ENCODE data around the gene ZNF436.
"Not testable (repeated sequence)": the region's sequence is repeated elsewhere in the genome, so short reads cannot be mapped to it uniquely, and the experiment has no call there.

Gene ZNF436

GRCh38 chr1:23389837-23390321 lies 20.2 kb upstream of the ZNF436 start:
- no peak for DNase-seq

GRCh38 chr1:23387494-23387893 lies 17.9 kb upstream of the ZNF436 start:
- no peak for DNase-seq

- no peak for DNase-seq
These were observed 15.5 kb upstream of the ZNF436 start for GRCh38 chr1:23385119-23385621.

- DNase-seq: no peak
These were observed 14.8 kb upstream of the ZNF436 start for GRCh38 chr1:23384312-23385058.

GRCh38 chr1:23383577-23384311 lies 14.1 kb upstream of the ZNF436 start:
- no peak for DNase-seq

- no peak for DNase-seq
These were observed 11.7 kb upstream of the ZNF436 start for GRCh38 chr1:23381233-23381885.

GRCh38 chr1:23380719-23381118 lies 11.1 kb upstream of the ZNF436 start:
- DNase-seq: no peak

- DNase-seq: not testable (repeated sequence)
These were observed 10.6 kb upstream of the ZNF436 start for GRCh38 chr1:23380236-23380635.

GRCh38 chr1:23376890-23377811 lies 7.5 kb upstream of the ZNF436 start:
- DNase-seq: no peak

- not testable (repeated sequence) for DNase-seq
These were observed 4.6 kb upstream of the ZNF436 start for GRCh38 chr1:23374079-23374735.

- no peak for DNase-seq
These were observed 2.6 kb upstream of the ZNF436 start for GRCh38 chr1:23371987-23372880.

GRCh38 chr1:23370709-23371584 lies 1.3 kb upstream of the ZNF436 start:
- DNase-seq: no peak

- DNase-seq: no peak
These were observed 683 bp upstream of the ZNF436 start for GRCh38 chr1:23370330-23370708.

GRCh38 chr1:23368562-23369334 lies 888 bp downstream of the ZNF436 start:
- peak; percentile 89 for DNase-seq

GRCh38 chr1:23367791-23368561 lies 1.7 kb downstream of the ZNF436 start:
- peak; percentile 99 for DNase-seq

- no peak for DNase-seq
These were observed 2.2 kb downstream of the ZNF436 start for GRCh38 chr1:23367451-23367790.

GRCh38 chr1:23366598-23366997 lies 3.0 kb downstream of the ZNF436 start:
- DNase-seq: no peak

- no peak for DNase-seq
These were observed 3.5 kb downstream of the ZNF436 start for GRCh38 chr1:23366146-23366545.

All from stimulated activated CD4-positive, alpha-beta T cell treated with anti-CD3 and anti-CD28 coated beads, Interleukin-1b, Interleukin-23, amount 100 ng/mL, for 48 hours (primary cell).